ENCODE measurements around the gene ST6GALNAC2.

DNA sequence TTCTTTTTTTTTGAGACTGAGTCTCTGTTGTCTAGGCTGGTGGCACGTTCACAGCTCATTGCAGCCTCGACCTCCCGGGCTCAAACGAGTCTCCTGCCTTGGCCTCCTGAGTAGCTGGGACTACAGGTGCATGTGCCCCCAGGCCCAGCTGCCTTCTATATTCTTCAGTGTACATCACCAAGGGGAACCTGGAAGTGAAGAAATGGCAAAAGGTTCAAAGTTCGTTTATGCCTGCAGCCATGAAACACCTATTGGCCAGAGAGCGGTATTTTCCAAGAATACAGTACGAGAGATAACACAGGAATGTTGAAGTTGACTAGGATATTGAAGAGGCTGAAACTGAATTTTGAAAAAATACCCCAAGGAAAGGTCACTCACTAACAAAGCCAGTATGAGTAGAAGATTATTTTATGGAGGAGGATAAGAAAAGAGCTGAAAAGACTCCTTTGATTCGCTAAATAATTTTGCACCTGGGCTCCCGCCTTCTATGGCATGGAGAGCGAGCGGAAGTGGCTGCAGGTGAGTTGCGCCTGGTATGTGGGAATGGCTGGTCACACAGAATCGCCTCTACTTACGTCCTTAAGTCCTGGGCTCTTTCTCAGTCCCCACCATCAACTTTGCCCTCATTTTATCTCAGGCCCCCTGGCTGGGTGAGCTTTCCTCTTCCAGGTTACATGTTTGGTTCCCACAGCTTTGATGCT is 48.1 kb upstream of the ST6GALNAC2 start:
- TF ChIP-seq ZSCAN23 (tag by site-specific recombination; IDR thresholded peaks at IDR 0.05) (no peak), ZNF416 (tag by site-specific recombination; IDR thresholded peaks at IDR 0.05) (no peak), HOXD13 (CRISPR knock-in tag; IDR thresholded peaks at IDR 0.05; ENCODE audit: borderline replicate concordance) (no peak), TSHZ1 (tag by site-specific recombination; IDR thresholded peaks at IDR 0.05; ENCODE audit: borderline replicate concordance) (no peak), PRDM1 (tag by site-specific recombination; IDR thresholded peaks at IDR 0.05) (no peak), KLF16 (tag by site-specific recombination; IDR thresholded peaks at IDR 0.05) (no peak)
- TF ChIP-seq, protein P1, sequence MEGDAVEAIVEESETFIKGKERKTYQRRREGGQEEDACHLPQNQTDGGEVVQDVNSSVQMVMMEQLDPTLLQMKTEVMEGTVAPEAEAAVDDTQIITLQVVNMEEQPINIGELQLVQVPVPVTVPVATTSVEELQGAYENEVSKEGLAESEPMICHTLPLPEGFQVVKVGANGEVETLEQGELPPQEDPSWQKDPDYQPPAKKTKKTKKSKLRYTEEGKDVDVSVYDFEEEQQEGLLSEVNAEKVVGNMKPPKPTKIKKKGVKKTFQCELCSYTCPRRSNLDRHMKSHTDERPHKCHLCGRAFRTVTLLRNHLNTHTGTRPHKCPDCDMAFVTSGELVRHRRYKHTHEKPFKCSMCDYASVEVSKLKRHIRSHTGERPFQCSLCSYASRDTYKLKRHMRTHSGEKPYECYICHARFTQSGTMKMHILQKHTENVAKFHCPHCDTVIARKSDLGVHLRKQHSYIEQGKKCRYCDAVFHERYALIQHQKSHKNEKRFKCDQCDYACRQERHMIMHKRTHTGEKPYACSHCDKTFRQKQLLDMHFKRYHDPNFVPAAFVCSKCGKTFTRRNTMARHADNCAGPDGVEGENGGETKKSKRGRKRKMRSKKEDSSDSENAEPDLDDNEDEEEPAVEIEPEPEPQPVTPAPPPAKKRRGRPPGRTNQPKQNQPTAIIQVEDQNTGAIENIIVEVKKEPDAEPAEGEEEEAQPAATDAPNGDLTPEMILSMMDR (tag by site-specific recombination; IDR thresholded peaks at IDR 0.05), result no peak
- TF ChIP-seq, protein P2, sequence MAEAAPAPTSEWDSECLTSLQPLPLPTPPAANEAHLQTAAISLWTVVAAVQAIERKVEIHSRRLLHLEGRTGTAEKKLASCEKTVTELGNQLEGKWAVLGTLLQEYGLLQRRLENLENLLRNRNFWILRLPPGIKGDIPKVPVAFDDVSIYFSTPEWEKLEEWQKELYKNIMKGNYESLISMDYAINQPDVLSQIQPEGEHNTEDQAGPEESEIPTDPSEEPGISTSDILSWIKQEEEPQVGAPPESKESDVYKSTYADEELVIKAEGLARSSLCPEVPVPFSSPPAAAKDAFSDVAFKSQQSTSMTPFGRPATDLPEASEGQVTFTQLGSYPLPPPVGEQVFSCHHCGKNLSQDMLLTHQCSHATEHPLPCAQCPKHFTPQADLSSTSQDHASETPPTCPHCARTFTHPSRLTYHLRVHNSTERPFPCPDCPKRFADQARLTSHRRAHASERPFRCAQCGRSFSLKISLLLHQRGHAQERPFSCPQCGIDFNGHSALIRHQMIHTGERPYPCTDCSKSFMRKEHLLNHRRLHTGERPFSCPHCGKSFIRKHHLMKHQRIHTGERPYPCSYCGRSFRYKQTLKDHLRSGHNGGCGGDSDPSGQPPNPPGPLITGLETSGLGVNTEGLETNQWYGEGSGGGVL (tag by site-specific recombination; IDR thresholded peaks at IDR 0.05), result no peak
- TF ChIP-seq, protein P3, sequence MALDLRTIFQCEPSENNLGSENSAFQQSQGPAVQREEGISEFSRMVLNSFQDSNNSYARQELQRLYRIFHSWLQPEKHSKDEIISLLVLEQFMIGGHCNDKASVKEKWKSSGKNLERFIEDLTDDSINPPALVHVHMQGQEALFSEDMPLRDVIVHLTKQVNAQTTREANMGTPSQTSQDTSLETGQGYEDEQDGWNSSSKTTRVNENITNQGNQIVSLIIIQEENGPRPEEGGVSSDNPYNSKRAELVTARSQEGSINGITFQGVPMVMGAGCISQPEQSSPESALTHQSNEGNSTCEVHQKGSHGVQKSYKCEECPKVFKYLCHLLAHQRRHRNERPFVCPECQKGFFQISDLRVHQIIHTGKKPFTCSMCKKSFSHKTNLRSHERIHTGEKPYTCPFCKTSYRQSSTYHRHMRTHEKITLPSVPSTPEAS (tag by site-specific recombination; IDR thresholded peaks at IDR 0.05), result no peak
